H9 (cell line): ENCODE data around the gene SH2D6. TPM values are rescaled to one million over a fixed set of nuclear protein-coding genes. Genes with fewer than 3 reads are reported as not detected.
A peak's percentile ranks its signal among the peaks of the same experiment; 100 is the strongest.

Source experiments
- DNase-seq: peaks from one replicate; pipeline ENCODE4 v3.0.0-alpha.2; 2017
- H2AFZ ChIP-seq: one replicate; pipeline ENCODE4 v1.6.1; 2013; ENCODE audit warnings: mild to moderate bottlenecking, low read length, control low read depth, moderate library complexity
- H2AK5ac ChIP-seq: 2 replicates; pipeline ENCODE4 v1.6.1; 2013; ENCODE audit warnings: low read length, control low read depth, mixed read lengths; ENCODE audit not compliant: insufficient read length
- H2BK120ac ChIP-seq: one replicate; pipeline ENCODE4 v1.6.1; 2013; ENCODE audit warnings: low read depth, mild to moderate bottlenecking, low read length, control low read depth, inconsistent platforms; ENCODE audit not compliant: poor library complexity, severe bottlenecking
- H2BK12ac ChIP-seq: 2 replicates; pipeline ENCODE4 v1.6.1; 2013; ENCODE audit warnings: low read length, control low read depth, mixed read lengths, low read depth; ENCODE audit not compliant: insufficient read length
- H2BK15ac ChIP-seq: 2 replicates; pipeline ENCODE4 v1.6.1; 2013; ENCODE audit warnings: low read depth, low read length, control low read depth
- H2BK20ac ChIP-seq: one replicate; pipeline ENCODE4 v1.6.1; 2013; ENCODE audit warnings: low read depth, mild to moderate bottlenecking, low read length, control low read depth, inconsistent platforms; ENCODE audit not compliant: poor library complexity, severe bottlenecking
- H2BK5ac ChIP-seq: 2 replicates; pipeline ENCODE4 v1.6.1; 2013; ENCODE audit warnings: low read length, control low read depth, mixed read lengths; ENCODE audit not compliant: insufficient read length
- H3K14ac ChIP-seq: 2 replicates; pipeline ENCODE4 v1.6.1; 2013; ENCODE audit warnings: low read length, control low read depth; ENCODE audit not compliant: insufficient read depth
- H3K18ac ChIP-seq: 2 replicates; pipeline ENCODE4 v1.6.1; 2013; ENCODE audit warnings: low read depth, mild to moderate bottlenecking, mixed read lengths, low read length, control low read depth; ENCODE audit not compliant: insufficient read length
- H3K23ac ChIP-seq: 2 replicates; pipeline ENCODE4 v1.6.1; 2013; ENCODE audit warnings: low read length, control low read depth, mixed read lengths, low read depth; ENCODE audit not compliant: insufficient read length
- H3K23me2 ChIP-seq: 2 replicates; pipeline ENCODE4 v1.6.1; 2013; ENCODE audit warnings: low read depth, mild to moderate bottlenecking, mixed read lengths, low read length, control low read depth; ENCODE audit not compliant: insufficient read length, poor library complexity, severe bottlenecking
- H3K27ac ChIP-seq: 2 replicates; pipeline ENCODE4 v1.5.1; 2013; ENCODE audit warnings: low read length, control low read depth, mixed read lengths, low read depth; ENCODE audit not compliant: insufficient read length
- H3K27me3 ChIP-seq: 2 replicates; pipeline ENCODE4 v1.6.1; 2013; ENCODE audit warnings: low read length, control low read depth, inconsistent platforms; ENCODE audit not compliant: insufficient read depth
- H3K4ac ChIP-seq: 2 replicates; pipeline ENCODE4 v1.6.1; 2013; ENCODE audit warnings: low read depth, mild to moderate bottlenecking, control low read depth, inconsistent platforms, low read length, moderate library complexity
- H3K4me1 ChIP-seq: 2 replicates; pipeline ENCODE4 v1.6.1; 2013; ENCODE audit warnings: low read length, control low read depth, inconsistent platforms; ENCODE audit not compliant: insufficient read depth
- H3K4me2 ChIP-seq: 2 replicates; pipeline ENCODE4 v1.6.1; 2013; ENCODE audit warnings: low read length, control low read depth, mixed read lengths; ENCODE audit not compliant: insufficient read length, insufficient read depth
- H3K56ac ChIP-seq: 2 replicates; pipeline ENCODE4 v1.6.1; 2013; ENCODE audit warnings: low read depth, mild to moderate bottlenecking, mixed read lengths, low read length, control low read depth; ENCODE audit not compliant: insufficient read length
- H3K79me1 ChIP-seq: 2 replicates; pipeline ENCODE4 v1.6.1; 2013; ENCODE audit warnings: low read depth, mild to moderate bottlenecking, moderate library complexity, low read length, control low read depth, inconsistent platforms; ENCODE audit not compliant: insufficient read depth, poor library complexity, severe bottlenecking
- H3K79me2 ChIP-seq: 2 replicates; pipeline ENCODE4 v1.6.1; 2013; ENCODE audit warnings: low read length, control low read depth, inconsistent platforms; ENCODE audit not compliant: insufficient read depth
- H3K9ac ChIP-seq: 2 replicates; pipeline ENCODE4 v1.6.1; 2013; ENCODE audit warnings: low read length, control low read depth, mixed read lengths; ENCODE audit not compliant: insufficient read length; ENCODE audit errors: extremely low read depth
- H3K9me3 ChIP-seq: one replicate; pipeline ENCODE4 v1.6.1; 2013; ENCODE audit warnings: low read depth, low read length, inconsistent platforms; ENCODE audit not compliant: control insufficient read depth
- H3T11ph ChIP-seq: one replicate; pipeline ENCODE4 v1.6.1; 2013; ENCODE audit warnings: mild to moderate bottlenecking, low read length, control low read depth, inconsistent platforms
- H4K20me1 ChIP-seq: one replicate; pipeline ENCODE4 v1.6.1; 2013; ENCODE audit not compliant: control insufficient read depth, insufficient read length, insufficient read depth
- H4K5ac ChIP-seq: 2 replicates; pipeline ENCODE4 v1.6.1; 2013; ENCODE audit warnings: low read depth, mild to moderate bottlenecking, mixed read lengths, low read length, control low read depth; ENCODE audit not compliant: insufficient read length
- H4K8ac ChIP-seq: replicated peaks from 2 replicates; pipeline ENCODE4 v1.6.1; 2013; ENCODE audit warnings: low read length, control low read depth, mixed read lengths, low read depth; ENCODE audit not compliant: insufficient read length
- H4K91ac ChIP-seq: 2 replicates; pipeline ENCODE4 v1.6.1; 2013; ENCODE audit warnings: low read depth, mild to moderate bottlenecking, moderate library complexity, mixed read lengths, low read length, control low read depth; ENCODE audit not compliant: insufficient read length
- H3K27ac Mint-ChIP-seq, 3 experiments: 2 replicates in 2 of 3; 3 replicates in 1 of 3; pipeline ENCODE4 v1.8.0; 2020 to 2021; ENCODE audit warnings: mixed read lengths in 3 of 3, mild to moderate bottlenecking in 1 of 3, moderate library complexity in 1 of 3
- H3K27me3 Mint-ChIP-seq: 2 replicates; pipeline ENCODE4 v1.8.0; 2021; ENCODE audit warnings: low read depth, mild to moderate bottlenecking, moderate library complexity, mixed read lengths
- H3K36me3 Mint-ChIP-seq, 3 experiments: 2 replicates in 2 of 3; 3 replicates in 1 of 3; pipeline ENCODE4 v1.8.0; 2020 to 2021; ENCODE audit warnings: low read depth in 3 of 3, mixed read lengths in 3 of 3; ENCODE audit not compliant: insufficient read depth in 1 of 3
- H3K4me1 Mint-ChIP-seq, 2 experiments: 2 replicates each; pipeline ENCODE4 v1.8.0; 2020; ENCODE audit warnings: mixed read lengths in 2 of 2
- H3K4me3 Mint-ChIP-seq, 2 experiments: 2 replicates in 1 of 2; 3 replicates in 1 of 2; pipeline ENCODE4 v1.8.0; 2020 to 2021; ENCODE audit warnings: mild to moderate bottlenecking in 2 of 2, mixed read lengths in 2 of 2, moderate library complexity in 1 of 2
- H3K9me3 Mint-ChIP-seq, 2 experiments: 2 replicates in 1 of 2; 3 replicates in 1 of 2; pipeline ENCODE4 v1.8.0; 2020; ENCODE audit warnings: mild to moderate bottlenecking in 2 of 2, mixed read lengths in 2 of 2, moderate library complexity in 1 of 2
- total RNA-seq: library from RNA; stranded (reverse); gene quantifications from 2 replicates; pipeline ENCODE4 v1.2.1, GENCODE V29; 2021
- TF ChIP-seq, protein P1 (sequence below): fragments of 200-600 bp; sonication (generic); conservative IDR thresholded peaks from 3 replicates; pipeline ENCODE4 v1.8.0; 2021; ENCODE audit warnings: antibody characterized with exemption, mild to moderate bottlenecking

SH2D6 gene
- total RNA-seq, 1 experiment from 2014 or later: 0.61 TPM

GRCh38 chr2:85368921-85369320 lies 49.6 kb upstream of the SH2D6 start:
- no peak overlapping the region for H3K18ac ChIP-seq

More at GRCh38 chr2:85368921-85369320, 49.6 kb upstream of the SH2D6 start:
- no peak overlapping the region for H2AK5ac ChIP-seq
- no peaks in the 10 kb centered on the region for H3K27me3 ChIP-seq
- H3K4ac ChIP-seq: no peak overlapping the region
- TF ChIP-seq, protein P1, sequence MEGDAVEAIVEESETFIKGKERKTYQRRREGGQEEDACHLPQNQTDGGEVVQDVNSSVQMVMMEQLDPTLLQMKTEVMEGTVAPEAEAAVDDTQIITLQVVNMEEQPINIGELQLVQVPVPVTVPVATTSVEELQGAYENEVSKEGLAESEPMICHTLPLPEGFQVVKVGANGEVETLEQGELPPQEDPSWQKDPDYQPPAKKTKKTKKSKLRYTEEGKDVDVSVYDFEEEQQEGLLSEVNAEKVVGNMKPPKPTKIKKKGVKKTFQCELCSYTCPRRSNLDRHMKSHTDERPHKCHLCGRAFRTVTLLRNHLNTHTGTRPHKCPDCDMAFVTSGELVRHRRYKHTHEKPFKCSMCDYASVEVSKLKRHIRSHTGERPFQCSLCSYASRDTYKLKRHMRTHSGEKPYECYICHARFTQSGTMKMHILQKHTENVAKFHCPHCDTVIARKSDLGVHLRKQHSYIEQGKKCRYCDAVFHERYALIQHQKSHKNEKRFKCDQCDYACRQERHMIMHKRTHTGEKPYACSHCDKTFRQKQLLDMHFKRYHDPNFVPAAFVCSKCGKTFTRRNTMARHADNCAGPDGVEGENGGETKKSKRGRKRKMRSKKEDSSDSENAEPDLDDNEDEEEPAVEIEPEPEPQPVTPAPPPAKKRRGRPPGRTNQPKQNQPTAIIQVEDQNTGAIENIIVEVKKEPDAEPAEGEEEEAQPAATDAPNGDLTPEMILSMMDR: no peak
- H2BK5ac ChIP-seq: no peak overlapping the region
- no peak for DNase-seq
- Mint-ChIP-seq H3K4me3 (no peak overlapping the region), H3K27me3 (no peaks in the 10 kb centered on the region), H3K36me3 (peaks cover 0 to 11% (median 9%) of the 10 kb centered on the region in 3 experiments; a peak in 4 of 7 replicates), H3K27ac (no peak overlapping the region), H3K4me1 (no peaks in the 10 kb centered on the region), H3K9me3 (no peaks in the 10 kb centered on the region; a peak in 1 of 5 replicates)
- no peaks in the 10 kb centered on the region for H4K20me1 ChIP-seq
- no peak overlapping the region for H2BK20ac ChIP-seq
- no peaks in the 10 kb centered on the region for H3K79me2 ChIP-seq
- no peak overlapping the region for H2AFZ ChIP-seq
- no peak overlapping the region for H3K27ac ChIP-seq
- H3K79me1 ChIP-seq: no peaks in the 10 kb centered on the region
- H2BK12ac ChIP-seq: no peak overlapping the region
- no peak overlapping the region for H3K23ac ChIP-seq
- H4K5ac ChIP-seq: no peak overlapping the region
- H3K14ac ChIP-seq: no peak overlapping the region
- no peaks in the 10 kb centered on the region for H3K23me2 ChIP-seq
- H4K8ac ChIP-seq: peak overlapping the region; percentile 32
- H2BK15ac ChIP-seq: no peak overlapping the region
- no peak overlapping the region for H3K4me2 ChIP-seq
- no peak overlapping the region for H4K91ac ChIP-seq
- no peak overlapping the region for H2BK120ac ChIP-seq
- no peak overlapping the region for H3K9ac ChIP-seq
- H3K56ac ChIP-seq: no peak overlapping the region
- H3T11ph ChIP-seq: no peak overlapping the region
- no peaks in the 10 kb centered on the region for H3K4me1 ChIP-seq
- no peaks in the 10 kb centered on the region for H3K9me3 ChIP-seq
